Keratinocyte (primary cell): Measurements from ENCODE around the gene KIF14. TPM values are rescaled to one million over a fixed set of nuclear protein-coding genes. Genes with fewer than 3 reads are reported as not detected.

Experiments used
- DNase-seq: peaks from one replicate; pipeline ENCODE4 v3.0.0-alpha.2; 2011; ENCODE audit warnings: low read depth, missing footprints, low spot score
- FAIRE-seq: peaks from 2 replicates; lab custom pipeline; 2011; peaks lifted over from hg19 to GRCh38; lab: Jason Lieb, UNC
- H2AFZ ChIP-seq: 2 replicates; pipeline ENCODE4 v1.6.0; 2012; ENCODE audit warnings: low read length, control low read depth, inconsistent platforms; ENCODE audit not compliant: control insufficient read depth
- H3K27ac ChIP-seq: 2 replicates; pipeline ENCODE4 v1.5.1; 2011; ENCODE audit warnings: low read length; ENCODE audit not compliant: control insufficient read depth, insufficient read depth
- H3K27me3 ChIP-seq: 3 replicates; pipeline ENCODE4 v1.6.0; 2011; ENCODE audit warnings: low read length; ENCODE audit not compliant: control insufficient read depth, insufficient read depth; ENCODE audit errors: extremely low read depth
- H3K36me3 ChIP-seq, 2 experiments: 2 replicates in 1 of 2; 3 replicates in 1 of 2; pipeline ENCODE4 v1.5.1; 2011; ENCODE audit warnings: low read length in 2 of 2, mild to moderate bottlenecking in 1 of 2; ENCODE audit not compliant: control insufficient read depth in 2 of 2, insufficient read depth in 2 of 2; ENCODE audit errors: extremely low read depth in 1 of 2
- H3K4me1 ChIP-seq: 3 replicates; pipeline ENCODE4 v1.5.1; 2011; ENCODE audit warnings: low read length; ENCODE audit not compliant: control insufficient read depth, insufficient read depth; ENCODE audit errors: extremely low read depth
- H3K4me2 ChIP-seq: 3 replicates; pipeline ENCODE4 v1.6.0; 2011; ENCODE audit warnings: low read depth, low read length; ENCODE audit not compliant: control insufficient read depth, insufficient read depth; ENCODE audit errors: extremely low read depth
- H3K4me3 ChIP-seq, 3 experiments: fragments of 200-600 bp in 1 of 3; sonication (generic) in 1 of 3; 2 replicates in 2 of 3; 3 replicates in 1 of 3; pipeline ENCODE4 v1.5.1; 2011 to 2016; ENCODE audit warnings: low read length in 3 of 3, mild to moderate bottlenecking in 3 of 3, control low read depth in 2 of 3, inconsistent platforms in 1 of 3, low read depth in 1 of 3, mixed read lengths in 1 of 3, mixed run types in 1 of 3, moderate library complexity in 1 of 3; ENCODE audit not compliant: control insufficient read depth in 2 of 3, insufficient read depth in 2 of 3; ENCODE audit errors: extremely low read depth in 1 of 3
- H3K79me2 ChIP-seq: 2 replicates; pipeline ENCODE4 v1.6.0; 2012; ENCODE audit warnings: low read length; ENCODE audit not compliant: control insufficient read depth, insufficient read depth
- H3K9ac ChIP-seq: 3 replicates; pipeline ENCODE4 v1.6.0; 2011; ENCODE audit warnings: low read length; ENCODE audit not compliant: control insufficient read depth, insufficient read depth; ENCODE audit errors: extremely low read depth
- H3K9me1 ChIP-seq: 3 replicates; pipeline ENCODE4 v1.6.0; 2011; ENCODE audit warnings: low read length; ENCODE audit not compliant: control insufficient read depth, insufficient read depth; ENCODE audit errors: extremely low read depth
- H3K9me3 ChIP-seq: 2 replicates; pipeline ENCODE4 v1.5.1; 2012; ENCODE audit warnings: low read depth, low read length; ENCODE audit not compliant: control insufficient read depth
- H4K20me1 ChIP-seq: 3 replicates; pipeline ENCODE4 v1.6.0; 2011; ENCODE audit warnings: low read length; ENCODE audit not compliant: control insufficient read depth, insufficient read depth; ENCODE audit errors: extremely low read depth
- EZH2 ChIP-seq: IDR thresholded peaks from one replicate; pipeline ENCODE4 v1.6.1; 2012; ENCODE audit warnings: inconsistent platforms, mild to moderate bottlenecking, low read length, moderate library complexity
- dilution Hi-C: fragments of 300-500 bp; cut with MboI; formaldehyde crosslinking; loops from one replicate; pipeline ENCODE4 v1.7.0; 2020; ENCODE audit warnings: low sequenced_read_pairs; ENCODE audit not compliant: extremely low pct_ligation_motif_present
- polyA plus RNA-seq, 5 experiments: library from polyadenylated mRNA; depleted of rRNA in 3 of 5; stranded (reverse) in 3 of 5; stranded (forward) in 1 of 5; unstranded in 1 of 5; fragments of >200 nt; gene quantifications; 1 replicate in 1 of 5; 2 replicates in 3 of 5; 3 replicates in 1 of 5; pipeline versions ENCODE4 v1.2.1 to v1.2.3, GENCODE V29; 2011 to 2012; ENCODE audit warnings: missing spikeins in 2 of 5, low read depth in 1 of 5, low replicate concordance in 1 of 5
- TF ChIP-seq, protein P1 (sequence below), 3 experiments: IDR thresholded peaks in 1 of 3; conservative IDR thresholded peaks in 1 of 3; optimal IDR thresholded peaks in 1 of 3; 2 replicates in 2 of 3; 3 replicates in 1 of 3; pipeline versions ENCODE3 to v1.5.1; 2011; ENCODE audit warnings: low read length in 3 of 3, mild to moderate bottlenecking in 3 of 3, moderate library complexity in 2 of 3, control low read depth in 1 of 3, inconsistent platforms in 1 of 3; ENCODE audit not compliant: insufficient read depth in 2 of 3; ENCODE audit errors: extremely low read depth in 1 of 3

The KIF14 gene
- polyA plus RNA-seq, 1 donor (not counting 4 experiments of a cell fraction or from before 2014, with no cell fraction given) = 6.2 TPM

DNA sequence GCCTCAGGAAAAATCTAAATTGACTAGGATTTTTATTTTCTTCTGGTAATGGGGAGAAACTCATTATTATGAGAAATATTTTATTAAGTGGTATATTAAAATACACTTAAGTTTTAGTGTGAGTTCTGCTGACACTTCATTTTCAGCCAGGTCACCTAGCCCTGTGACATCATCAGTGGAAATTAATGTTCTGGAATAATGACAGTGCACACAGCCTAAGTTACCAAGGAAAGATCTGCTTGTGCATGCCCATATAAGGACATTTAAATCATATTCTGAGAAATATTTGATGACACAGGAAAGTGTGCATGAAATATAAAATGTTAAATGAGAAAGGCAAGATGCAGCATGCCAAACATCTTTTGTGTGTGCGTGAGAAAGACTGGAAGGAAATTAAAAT is 102.0 kb downstream of the KIF14 start:
- no peak overlapping the region for H3K9ac ChIP-seq
- no peaks in the 10 kb centered on the region for H3K36me3 ChIP-seq
- H3K4me3 ChIP-seq = no peak overlapping the region
- H3K79me2 ChIP-seq = no peaks in the 10 kb centered on the region
- no peaks in the 10 kb centered on the region for H4K20me1 ChIP-seq
- no peak for DNase-seq
- dilution Hi-C loops = no loop called here
- H3K27ac ChIP-seq = no peak overlapping the region
- H3K4me1 ChIP-seq = no peaks in the 10 kb centered on the region
- H3K27me3 ChIP-seq = no peaks in the 10 kb centered on the region
- H3K9me1 ChIP-seq = no peaks in the 10 kb centered on the region
- no peak overlapping the region for H3K4me2 ChIP-seq
- no peak for FAIRE-seq
- no peak overlapping the region for H2AFZ ChIP-seq
- no peaks in the 10 kb centered on the region for H3K9me3 ChIP-seq
- TF ChIP-seq EZH2 = no peak
- TF ChIP-seq, protein P1, sequence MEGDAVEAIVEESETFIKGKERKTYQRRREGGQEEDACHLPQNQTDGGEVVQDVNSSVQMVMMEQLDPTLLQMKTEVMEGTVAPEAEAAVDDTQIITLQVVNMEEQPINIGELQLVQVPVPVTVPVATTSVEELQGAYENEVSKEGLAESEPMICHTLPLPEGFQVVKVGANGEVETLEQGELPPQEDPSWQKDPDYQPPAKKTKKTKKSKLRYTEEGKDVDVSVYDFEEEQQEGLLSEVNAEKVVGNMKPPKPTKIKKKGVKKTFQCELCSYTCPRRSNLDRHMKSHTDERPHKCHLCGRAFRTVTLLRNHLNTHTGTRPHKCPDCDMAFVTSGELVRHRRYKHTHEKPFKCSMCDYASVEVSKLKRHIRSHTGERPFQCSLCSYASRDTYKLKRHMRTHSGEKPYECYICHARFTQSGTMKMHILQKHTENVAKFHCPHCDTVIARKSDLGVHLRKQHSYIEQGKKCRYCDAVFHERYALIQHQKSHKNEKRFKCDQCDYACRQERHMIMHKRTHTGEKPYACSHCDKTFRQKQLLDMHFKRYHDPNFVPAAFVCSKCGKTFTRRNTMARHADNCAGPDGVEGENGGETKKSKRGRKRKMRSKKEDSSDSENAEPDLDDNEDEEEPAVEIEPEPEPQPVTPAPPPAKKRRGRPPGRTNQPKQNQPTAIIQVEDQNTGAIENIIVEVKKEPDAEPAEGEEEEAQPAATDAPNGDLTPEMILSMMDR (optimal IDR thresholded peaks at IDR 0.05 in 1 of 3, IDR thresholded peaks at IDR 0.05 in 1 of 3, conservative IDR thresholded peaks at IDR 0.05 in 1 of 3; ENCODE audit: extremely low read depth in 1 of 3, insufficient read depth in 2 of 3, low read length in 3 of 3) = no peak

DNA sequence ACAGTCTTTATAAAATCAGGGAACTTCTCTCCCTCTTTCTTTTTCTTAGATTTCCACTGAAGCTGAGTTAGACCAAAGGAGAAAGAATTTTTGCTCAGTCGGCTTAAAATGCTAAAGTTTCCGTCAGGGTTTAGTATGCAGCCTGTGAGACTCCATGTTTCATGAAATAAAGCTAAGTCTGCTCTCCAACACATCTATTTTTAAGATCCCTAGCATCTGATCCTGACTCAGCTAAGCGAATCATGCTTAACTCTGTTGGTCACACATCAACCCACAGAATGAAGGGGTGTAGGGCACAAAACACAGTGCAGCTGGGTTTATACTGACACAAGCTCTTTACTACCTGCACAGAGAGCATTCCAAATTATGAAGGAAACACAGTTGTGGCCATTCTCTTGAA is 108.4 kb downstream of the KIF14 start:
- Histone ChIP-seq H3K27ac (no peak overlapping the region), H3K4me1 (peaks cover 3% of the 10 kb centered on the region), H2AFZ (no peak overlapping the region), H3K4me2 (no peak overlapping the region), H3K9me3 (no peaks in the 10 kb centered on the region), H3K9me1 (no peaks in the 10 kb centered on the region), H3K9ac (peak overlapping the region; percentile 37), H3K36me3 (no peaks in the 10 kb centered on the region), H3K27me3 (no peaks in the 10 kb centered on the region), H3K4me3 (no peak overlapping the region), H4K20me1 (no peaks in the 10 kb centered on the region), H3K79me2 (no peaks in the 10 kb centered on the region)
- TF ChIP-seq, protein P1 (optimal IDR thresholded peaks at IDR 0.05 in 1 of 3, IDR thresholded peaks at IDR 0.05 in 1 of 3, conservative IDR thresholded peaks at IDR 0.05 in 1 of 3; ENCODE audit: extremely low read depth in 1 of 3, insufficient read depth in 2 of 3, low read length in 3 of 3) = no peak
- TF ChIP-seq EZH2 = no peak
- FAIRE-seq (peak; percentile 95), DNase-seq (peak; percentile 15)
- dilution Hi-C loops = no loop called here
